DND-41 (cell line): ENCODE measurements around the gene MAGI1.

ENCODE experiments used
- CTCF ChIP-seq: IDR thresholded peaks from 2 replicates; pipeline ENCODE4 v1.5.1; 2012; ENCODE audit warnings: borderline replicate concordance, low read length, moderate library complexity, mild to moderate bottlenecking; ENCODE audit not compliant: poor library complexity, severe bottlenecking; ENCODE audit errors: extremely low read depth
- EZH2 ChIP-seq: IDR thresholded peaks from 3 replicates; pipeline ENCODE4 v1.6.1; 2012; ENCODE audit warnings: borderline replicate concordance, low read depth, mild to moderate bottlenecking, moderate library complexity, low read length, inconsistent platforms; ENCODE audit not compliant: severe bottlenecking

GRCh38 chr3:65848024-65848423, 190.7 kb downstream of the MAGI1 start:
- TF ChIP-seq CTCF (no peak), EZH2 (no peak)
